Adrenal gland (tissue), 5 donors: ENCODE results near the gene NEU4.

Experiments used
- POLR2A ChIP-seq, 2 donors: fragments of 450-650 bp; IDR thresholded peaks; one replicate each; pipeline ENCODE4 v1.6.1; 2017; ENCODE audit warnings: antibody characterized with exemption in 2 of 2, mild to moderate bottlenecking in 2 of 2, moderate library complexity in 1 of 2
- TF ChIP-seq, protein P1 (sequence below), 6 experiments: fragments of 450-650 bp in 4 of 6; fragments of 200-600 bp in 2 of 6; sonication (generic) in 1 of 6; IDR thresholded peaks; 1 replicate in 5 of 6; 2 replicates in 1 of 6; pipeline versions ENCODE4 v1.5.1 to v1.8.0; 2016 to 2021; ENCODE audit warnings: antibody characterized with exemption in 6 of 6, mild to moderate bottlenecking in 2 of 6, moderate library complexity in 1 of 6
- donor health status: DM: no; HTN: no; CAD: no.

DNA sequence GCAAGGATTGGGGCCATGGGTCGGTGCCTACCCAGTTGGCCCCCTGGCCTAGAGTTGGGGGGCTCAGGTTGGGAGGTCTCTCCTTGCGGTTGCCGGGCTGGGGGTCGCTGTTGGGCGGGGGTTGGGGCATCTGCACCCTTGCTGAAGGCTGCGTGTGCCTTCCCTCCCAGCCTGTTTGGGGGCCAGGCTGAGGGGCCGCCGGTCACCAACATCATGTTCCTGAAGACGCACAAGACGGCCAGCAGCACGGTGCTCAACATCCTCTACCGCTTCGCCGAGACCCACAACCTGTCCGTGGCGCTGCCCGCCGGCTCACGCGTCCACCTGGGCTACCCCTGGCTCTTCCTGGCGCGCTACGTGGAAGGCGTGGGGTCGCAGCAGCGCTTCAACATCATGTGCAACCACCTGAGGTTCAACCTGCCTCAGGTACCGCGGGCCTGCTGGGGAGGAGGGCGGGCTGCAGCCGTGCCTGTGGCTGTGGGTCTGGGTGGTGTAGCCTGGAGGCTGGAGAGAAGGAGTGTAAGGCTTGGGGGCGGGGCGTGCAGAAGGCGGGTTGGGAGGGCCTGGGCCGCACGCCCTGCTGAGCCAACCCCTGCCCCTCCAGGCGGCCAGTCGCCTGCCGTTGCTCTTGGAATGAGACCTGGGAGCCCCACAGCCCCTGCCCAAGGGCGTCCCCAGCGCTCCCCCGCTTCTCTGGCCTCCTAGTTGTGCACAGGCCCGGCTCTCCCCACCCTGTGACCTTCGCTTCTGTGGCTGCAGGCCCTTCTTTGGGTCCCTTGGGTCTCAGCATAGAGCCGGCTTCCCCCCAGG is 7.2 kb upstream of the NEU4 start:
- TF ChIP-seq, protein P1, sequence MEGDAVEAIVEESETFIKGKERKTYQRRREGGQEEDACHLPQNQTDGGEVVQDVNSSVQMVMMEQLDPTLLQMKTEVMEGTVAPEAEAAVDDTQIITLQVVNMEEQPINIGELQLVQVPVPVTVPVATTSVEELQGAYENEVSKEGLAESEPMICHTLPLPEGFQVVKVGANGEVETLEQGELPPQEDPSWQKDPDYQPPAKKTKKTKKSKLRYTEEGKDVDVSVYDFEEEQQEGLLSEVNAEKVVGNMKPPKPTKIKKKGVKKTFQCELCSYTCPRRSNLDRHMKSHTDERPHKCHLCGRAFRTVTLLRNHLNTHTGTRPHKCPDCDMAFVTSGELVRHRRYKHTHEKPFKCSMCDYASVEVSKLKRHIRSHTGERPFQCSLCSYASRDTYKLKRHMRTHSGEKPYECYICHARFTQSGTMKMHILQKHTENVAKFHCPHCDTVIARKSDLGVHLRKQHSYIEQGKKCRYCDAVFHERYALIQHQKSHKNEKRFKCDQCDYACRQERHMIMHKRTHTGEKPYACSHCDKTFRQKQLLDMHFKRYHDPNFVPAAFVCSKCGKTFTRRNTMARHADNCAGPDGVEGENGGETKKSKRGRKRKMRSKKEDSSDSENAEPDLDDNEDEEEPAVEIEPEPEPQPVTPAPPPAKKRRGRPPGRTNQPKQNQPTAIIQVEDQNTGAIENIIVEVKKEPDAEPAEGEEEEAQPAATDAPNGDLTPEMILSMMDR (IDR thresholded peaks at IDR 0.05), result no peak
- no peak for TF ChIP-seq POLR2A (IDR thresholded peaks at IDR 0.05)
